GM21515 (cell line): ENCODE data around the gene RBFOX1.

ENCODE experiments used
- ATAC-seq: cut with Tn5 transposase; IDR thresholded peaks from one replicate; pipeline ENCODE4 v1.9.1; 2021; ENCODE audit not compliant: unreplicated experiment

Gene RBFOX1

GRCh38 chr16:7650431-7650830 lies 317.8 kb downstream of the RBFOX1 start:
- ATAC-seq: no peak

DNA sequence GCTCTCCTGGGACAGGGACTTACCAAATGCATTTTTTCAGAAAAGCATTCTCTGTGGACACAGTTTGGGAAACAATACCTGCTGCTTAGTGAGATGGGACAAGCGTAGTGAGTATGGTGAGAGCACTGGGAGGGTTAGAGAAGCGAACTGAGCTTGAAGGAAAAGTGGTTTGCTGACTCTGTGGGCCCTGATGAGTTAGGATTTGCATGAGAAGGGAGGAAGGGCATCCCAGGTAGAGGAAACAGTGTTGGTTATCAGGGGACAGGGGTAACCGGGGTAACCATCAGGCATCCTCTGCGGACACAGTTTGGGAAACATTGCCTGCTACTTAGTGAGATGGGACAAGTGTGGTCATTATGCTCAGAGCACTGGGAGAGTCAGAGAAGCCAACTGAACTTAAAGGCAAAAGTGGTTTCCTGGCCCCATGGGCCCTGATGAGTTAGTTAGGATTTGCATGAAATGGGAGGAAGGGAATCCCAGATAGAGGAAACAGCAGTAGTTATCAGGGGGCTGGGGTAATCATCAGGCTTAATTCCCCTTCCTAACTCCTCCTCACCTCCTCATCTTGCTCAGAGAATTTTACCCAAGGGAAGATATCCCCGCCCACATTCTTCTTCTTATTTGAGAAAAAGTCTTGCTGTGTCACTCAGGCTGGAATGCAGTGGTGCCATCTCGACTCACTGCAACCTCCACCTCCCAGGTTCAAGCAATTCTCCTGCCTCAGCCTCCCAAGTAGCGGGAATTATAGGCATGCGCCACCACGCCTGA lies 319.3 kb downstream of the RBFOX1 start:
- ATAC-seq: no peak

DNA sequence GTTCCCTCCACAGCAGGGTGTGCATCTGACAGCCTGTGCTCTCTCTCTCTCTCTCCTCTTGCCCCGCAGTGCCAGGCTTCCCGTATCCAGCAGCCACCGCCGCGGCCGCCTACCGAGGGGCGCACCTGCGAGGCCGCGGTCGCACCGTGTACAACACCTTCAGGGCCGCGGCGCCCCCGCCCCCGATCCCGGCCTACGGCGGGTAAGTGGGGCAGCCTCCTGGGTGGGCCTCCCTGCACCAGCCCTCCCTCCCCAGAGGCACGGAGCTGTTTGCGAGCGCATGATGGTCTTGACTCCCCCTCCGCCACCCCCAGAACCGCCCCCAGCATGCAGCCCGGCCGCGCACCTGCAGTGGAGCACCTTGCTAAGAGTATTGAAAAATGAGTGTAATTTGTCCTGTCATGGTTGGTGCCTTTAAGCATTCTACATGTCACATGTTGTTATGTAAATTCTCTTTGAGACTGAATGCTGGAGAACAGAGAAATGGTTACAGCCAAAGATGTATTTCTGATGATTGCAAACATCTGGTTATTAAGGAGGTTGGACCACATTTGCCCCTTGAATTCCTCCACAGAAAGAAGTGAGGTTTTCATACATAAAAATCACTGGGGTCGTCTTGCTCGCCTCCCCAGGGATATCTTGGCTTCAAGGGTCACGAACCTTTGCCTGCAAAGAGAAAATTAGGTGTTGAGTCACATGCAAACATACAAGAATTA lies 321.3 kb downstream of the RBFOX1 start:
- no peak for ATAC-seq

DNA sequence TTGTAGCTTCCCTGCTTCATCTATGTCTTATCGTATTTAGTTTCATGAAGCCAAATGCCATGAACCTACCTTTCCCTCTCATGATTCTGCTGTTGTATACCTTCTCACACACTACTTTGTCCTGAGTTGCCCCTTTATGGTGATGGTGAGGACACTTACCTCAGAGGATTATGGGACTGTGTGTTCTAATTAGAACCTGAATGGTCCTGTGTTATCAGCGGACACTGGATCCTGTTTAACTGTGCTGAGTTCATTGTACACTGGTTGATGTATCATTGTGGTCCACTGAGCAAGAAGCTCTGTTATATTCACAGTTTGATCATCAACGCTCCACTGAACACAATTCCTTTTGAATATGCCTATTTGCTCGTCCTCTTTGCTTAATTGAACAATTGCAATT lies 343.0 kb downstream of the RBFOX1 start:
- no peak for ATAC-seq

GRCh38 chr16:7680296-7680695 lies 347.7 kb downstream of the RBFOX1 start:
- no peak for ATAC-seq

DNA sequence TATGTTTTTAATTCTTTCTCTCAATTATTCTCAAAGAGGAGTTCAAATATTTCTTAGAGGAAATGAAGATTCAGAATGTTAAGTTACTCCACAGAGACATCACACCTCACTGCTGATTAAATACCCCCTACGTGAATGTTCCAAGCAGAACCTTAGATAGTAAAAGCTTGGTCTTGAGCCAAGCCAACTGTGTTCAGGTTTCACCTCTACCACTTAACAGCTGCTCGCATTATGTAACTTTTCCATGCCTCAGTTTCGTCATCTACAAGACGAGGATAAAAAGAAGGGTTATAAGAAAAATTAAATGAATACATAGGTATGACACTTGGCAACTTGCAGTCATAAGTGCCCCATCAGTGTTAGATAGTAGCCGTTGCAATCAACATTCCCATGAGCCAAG lies 356.2 kb downstream of the RBFOX1 start:
- no peak for ATAC-seq

DNA sequence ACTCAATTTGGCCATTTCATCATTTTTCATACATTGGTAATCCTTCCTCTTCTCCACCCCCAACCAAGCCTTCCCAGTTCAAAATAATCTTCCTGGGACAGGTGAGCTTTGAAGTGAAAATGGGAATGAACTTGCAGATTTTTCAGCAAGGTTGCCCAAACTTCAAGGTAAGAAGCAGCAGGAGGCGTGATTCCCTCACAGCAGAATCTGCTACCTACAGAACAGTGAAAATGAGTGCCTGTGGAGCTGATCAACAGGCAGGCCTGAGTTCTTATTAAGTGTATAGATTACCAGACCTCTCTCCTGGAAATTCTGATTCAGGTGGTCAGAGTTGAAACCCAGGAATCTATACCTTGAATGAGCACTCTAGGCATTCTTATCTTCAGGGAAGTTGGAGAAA lies 356.6 kb downstream of the RBFOX1 start:
- no peak for ATAC-seq

DNA sequence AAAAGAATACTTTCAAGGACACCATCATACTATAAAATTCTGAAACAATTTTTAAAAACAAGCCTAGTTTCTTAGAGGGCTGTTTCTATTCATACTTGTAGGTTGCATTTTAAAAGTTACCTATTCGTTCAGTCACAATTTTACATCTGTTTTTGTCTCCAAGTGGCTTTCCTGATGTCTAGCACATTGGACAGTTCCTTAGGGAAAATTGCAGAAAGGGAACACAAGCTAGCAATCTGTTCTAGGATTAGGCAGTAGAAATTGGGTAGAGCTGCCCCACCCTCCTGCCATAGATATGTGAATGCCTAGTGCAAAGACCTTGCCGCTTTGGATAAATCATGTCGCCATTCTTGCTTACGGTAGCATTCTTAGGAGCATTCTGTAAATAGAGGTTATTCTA lies 358.9 kb downstream of the RBFOX1 start:
- no peak for ATAC-seq

DNA sequence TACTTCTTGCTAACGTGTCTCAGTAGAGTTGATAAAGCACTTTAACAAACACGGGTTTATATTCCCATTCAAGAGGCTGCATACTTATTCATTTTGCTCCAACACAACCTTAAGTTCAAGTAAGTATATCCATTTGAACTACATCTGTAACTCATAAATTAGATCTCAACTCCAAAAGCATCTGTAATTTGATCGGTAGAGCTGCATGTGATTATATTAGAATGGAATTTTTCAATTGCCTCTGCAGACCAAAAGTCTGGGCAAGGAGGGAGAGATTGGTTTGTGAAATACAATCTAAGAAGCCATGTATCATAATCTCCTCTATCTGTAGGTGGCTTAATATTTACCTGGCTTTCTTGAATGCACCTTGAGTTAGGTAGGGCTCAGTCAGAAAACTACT lies 371.0 kb downstream of the RBFOX1 start:
- ATAC-seq: no peak

GRCh38 chr16:7705885-7706284 lies 373.2 kb downstream of the RBFOX1 start:
- ATAC-seq: no peak

DNA sequence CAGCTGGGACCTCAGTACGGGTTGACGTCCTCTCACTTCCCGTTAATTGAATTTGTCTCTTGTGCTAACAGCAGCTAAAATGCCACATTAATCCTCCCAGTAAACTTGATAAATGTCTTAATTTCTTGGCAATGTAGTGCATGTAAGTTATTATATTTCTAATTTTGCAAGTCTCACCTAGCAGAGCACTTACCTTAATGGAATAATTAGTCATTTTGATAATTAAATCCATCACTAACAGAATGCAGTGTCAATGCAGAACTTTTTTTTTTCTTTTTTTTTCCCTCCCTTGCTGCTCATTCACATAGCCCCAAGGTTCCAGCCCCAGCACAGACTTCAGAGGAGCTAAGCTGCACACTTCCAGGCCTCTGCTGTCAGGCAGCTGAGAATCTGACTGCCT lies 376.5 kb downstream of the RBFOX1 start:
- ATAC-seq: no peak

DNA sequence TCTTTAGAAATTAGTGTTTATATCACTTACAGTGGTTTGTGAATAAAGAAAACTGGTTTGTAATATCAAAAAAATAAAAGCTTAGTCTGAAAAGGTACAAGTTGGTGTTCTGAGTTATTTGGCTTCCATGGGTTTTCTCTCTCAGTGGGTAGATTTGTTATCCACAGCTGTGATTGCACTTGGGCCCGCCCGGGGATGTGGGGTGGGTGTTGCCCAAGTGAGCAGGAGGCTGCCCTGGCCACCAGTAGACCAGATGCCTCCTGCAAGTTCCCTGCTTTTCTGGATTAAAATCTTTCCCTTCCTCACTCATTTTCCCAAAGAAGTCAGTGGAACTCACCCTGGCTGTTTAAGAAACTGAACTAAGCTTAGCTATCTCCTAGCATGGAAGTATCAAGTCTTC lies 380.6 kb downstream of the RBFOX1 start:
- no peak for ATAC-seq

DNA sequence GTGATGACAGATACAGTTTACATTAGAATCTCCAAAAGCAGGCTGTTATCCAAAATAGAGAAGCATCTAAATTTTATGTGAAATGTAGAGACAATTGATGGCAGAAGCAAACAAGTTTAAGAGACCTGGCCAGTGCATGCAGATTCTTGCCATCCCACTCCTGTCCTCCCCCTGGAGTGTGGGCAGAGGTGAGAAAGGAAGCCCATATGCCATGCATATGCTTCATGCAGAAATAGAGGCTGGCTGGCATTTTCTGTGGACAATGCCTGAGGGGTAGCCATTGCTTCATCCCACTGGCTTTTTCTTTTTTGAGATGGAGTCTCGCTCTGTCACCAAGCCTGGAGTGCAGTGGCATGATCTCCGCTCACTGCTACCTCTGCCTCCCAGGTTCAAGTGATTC lies 382.1 kb downstream of the RBFOX1 start:
- no peak for ATAC-seq

GRCh38 chr16:7716660-7717550 lies 384.3 kb downstream of the RBFOX1 start:
- ATAC-seq: no peak

- no peak for ATAC-seq
These were observed 390.1 kb downstream of the RBFOX1 start for GRCh38 chr16:7722761-7723160.

GRCh38 chr16:7731141-7731540 lies 398.5 kb downstream of the RBFOX1 start:
- ATAC-seq: no peak

- no peak for ATAC-seq
These were observed 403.6 kb downstream of the RBFOX1 start for GRCh38 chr16:7736138-7736665.

DNA sequence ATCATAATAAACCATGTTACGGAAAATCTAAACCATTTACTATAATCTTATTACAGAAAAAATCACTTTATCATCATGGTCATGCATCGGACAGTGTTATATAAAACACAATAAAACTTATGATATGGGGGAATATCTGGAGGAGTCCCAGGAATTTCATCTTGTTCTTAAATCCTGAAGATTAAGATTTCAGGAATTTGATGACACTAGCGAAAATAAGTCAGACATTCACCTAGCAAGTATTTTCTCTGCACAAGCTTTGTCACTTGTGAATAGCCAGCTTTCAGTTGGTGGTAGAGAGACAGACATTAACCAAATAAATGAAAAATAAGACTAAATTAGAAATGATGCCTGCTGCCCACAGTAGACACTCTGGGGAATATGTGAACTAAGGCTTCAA lies 410.0 kb downstream of the RBFOX1 start:
- ATAC-seq: no peak

DNA sequence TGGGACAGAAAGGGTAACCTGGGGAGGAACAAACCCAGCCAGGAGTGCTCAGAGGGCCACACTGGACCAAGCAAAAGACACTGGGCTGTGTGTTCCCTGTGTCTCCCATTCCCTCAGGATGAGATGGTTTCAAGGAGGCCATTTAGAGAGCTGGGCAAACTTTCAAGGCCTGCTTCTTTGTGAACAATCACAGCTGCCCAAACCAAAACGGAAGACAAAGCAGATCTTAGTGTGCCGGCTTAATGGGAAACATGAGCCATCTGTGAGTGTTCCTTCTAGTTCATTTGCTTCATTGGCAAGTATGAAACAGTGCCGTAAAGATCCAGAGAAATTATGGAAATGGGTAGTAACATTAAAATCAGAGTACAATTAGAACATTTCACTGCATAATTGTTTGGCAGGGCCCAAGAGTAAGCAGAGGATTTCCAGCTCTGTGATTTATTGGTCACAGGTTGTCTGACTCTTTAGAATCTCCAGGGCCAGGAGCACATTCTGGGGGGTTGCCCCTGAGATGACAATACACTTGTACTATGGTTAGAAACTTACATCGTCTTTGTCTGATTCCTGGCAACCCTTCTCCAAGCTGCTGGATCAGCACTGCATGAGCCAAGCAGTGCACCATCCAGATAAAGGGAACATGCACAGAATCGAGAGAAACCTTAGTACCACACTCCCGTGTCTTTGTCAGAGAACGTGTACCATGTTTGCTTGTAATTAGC lies 412.1 kb downstream of the RBFOX1 start:
- no peak for ATAC-seq

DNA sequence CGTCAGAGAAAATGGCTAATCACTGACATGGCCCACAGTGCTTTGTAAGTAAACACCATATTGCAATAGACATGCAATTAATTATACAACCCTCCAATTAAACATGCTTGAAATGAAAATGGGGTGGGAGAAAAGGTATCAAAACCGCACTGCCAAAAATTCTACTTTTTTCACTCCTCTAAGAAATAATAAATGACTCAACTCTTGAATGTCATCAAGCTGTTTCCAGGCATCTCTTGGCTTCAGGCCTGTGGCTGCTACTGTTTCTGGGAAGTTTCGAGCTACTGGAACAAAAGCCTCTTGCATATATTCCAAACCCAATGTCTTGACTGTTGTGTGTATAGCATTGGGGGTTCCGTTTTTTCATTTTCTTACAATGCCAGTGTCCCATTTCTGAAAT lies 412.6 kb downstream of the RBFOX1 start:
- ATAC-seq: no peak

DNA sequence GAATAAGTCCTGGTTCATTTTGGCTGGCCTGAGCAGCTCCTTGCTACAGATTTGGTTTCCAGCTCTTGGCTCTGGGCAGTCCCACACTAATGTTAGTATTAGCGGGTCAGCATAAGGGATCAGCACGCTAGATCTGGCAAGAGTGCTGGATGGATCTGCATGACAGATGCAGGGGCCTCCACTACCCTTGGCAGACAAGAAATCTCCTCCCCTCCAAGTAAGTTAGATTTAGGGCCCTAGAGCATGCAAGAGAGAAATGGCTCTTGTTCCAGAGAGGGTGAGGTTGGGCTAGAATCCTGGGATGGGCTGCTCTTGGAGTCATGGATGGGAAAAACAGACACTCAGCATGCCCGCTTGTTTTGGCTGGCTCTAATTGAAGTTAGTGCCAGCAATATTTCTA lies 414.3 kb downstream of the RBFOX1 start:
- ATAC-seq: no peak
